Spleen (tissue), 7 donors: Measurements from ENCODE around the gene PPP2R3C.

Experiments used
- CTCF ChIP-seq, 11 experiments: fragments of 200-600 bp in 7 of 11; fragments of 450-650 bp in 4 of 11; sonication (generic) in 4 of 11; IDR thresholded peaks in 8 of 11; conservative IDR thresholded peaks in 3 of 11; 1 replicate in 7 of 11; 2 replicates in 4 of 11; pipeline versions ENCODE4 v1.4.0 to v1.8.0; 2016 to 2021; ENCODE audit warnings: antibody characterized with exemption in 11 of 11, inconsistent platforms in 4 of 11, mild to moderate bottlenecking in 1 of 11
- POLR2A ChIP-seq, 3 donors: fragments of 450-650 bp; IDR thresholded peaks; one replicate each; pipeline ENCODE4 v1.5.1; 2017; ENCODE audit warnings: antibody characterized with exemption in 3 of 3, mild to moderate bottlenecking in 1 of 3
- donor health status: DM: no; HTN: no; CAD: no; lungs with moderate emphysema.
- donor health status: DM: no; HTN: no; CAD: no.
- donor health status: DM: no; HTN: no; CAD: no.

- TF ChIP-seq CTCF (IDR thresholded peaks at IDR 0.05 in 8 of 11, conservative IDR thresholded peaks at IDR 0.05 in 3 of 11) (no peak), POLR2A (IDR thresholded peaks at IDR 0.05) (no peak)
These were observed 48.3 kb downstream of the PPP2R3C start for GRCh38 chr14:35073486-35073885.
